ENCODE results near the gene PTGES3.

Gene PTGES3

GRCh38 chr12:56632701-56633467 lies 55.2 kb downstream of the PTGES3 start:
- TF ChIP-seq CEBPB (IDR thresholded peaks at IDR 0.05) (no peak), CREB1 (IDR thresholded peaks at IDR 0.05; ENCODE audit: low read depth) (no peak), MAX (IDR thresholded peaks at IDR 0.05) (no peak), RAD21 (IDR thresholded peaks at IDR 0.05; ENCODE audit: low read depth) (no peak), TCF12 (IDR thresholded peaks at IDR 0.05; ENCODE audit: low read depth) (no peak), REST (IDR thresholded peaks at IDR 0.05; ENCODE audit: low read depth) (no peak), ZBTB7A (IDR thresholded peaks at IDR 0.05; ENCODE audit: low read depth) (no peak), TAF1 (IDR thresholded peaks at IDR 0.05; ENCODE audit: low read depth) (no peak), EGR1 (IDR thresholded peaks at IDR 0.05) (no peak), USF1 (IDR thresholded peaks at IDR 0.05) (no peak), EP300 (IDR thresholded peaks at IDR 0.05; ENCODE audit: borderline replicate concordance) (no peak), TEAD4 (IDR thresholded peaks at IDR 0.05) (no peak), NFIC (IDR thresholded peaks at IDR 0.05) (no peak)

GRCh38 chr12:56631790-56632700 lies 56.0 kb downstream of the PTGES3 start:
- TF ChIP-seq MAX (IDR thresholded peaks at IDR 0.05) (peak; percentile 12; the same call in 1 of the 2 replicates), EGR1 (IDR thresholded peaks at IDR 0.05) (peak; percentile 89), REST (IDR thresholded peaks at IDR 0.05; ENCODE audit: low read depth) (no peak), ZBTB7A (IDR thresholded peaks at IDR 0.05; ENCODE audit: low read depth) (peak; percentile 76; the same call in 1 of the 2 replicates)

GRCh38 chr12:56630180-56630632 lies 57.9 kb downstream of the PTGES3 start, which contains the start of gene BAZ2A:
TSS of gene BAZ2A (minus strand) at chr12:56630326. CDS start at chr12:56617530, 12,796 bp downstream.
- TF ChIP-seq MAX (IDR thresholded peaks at IDR 0.05) (peak; percentile 91), EP300 (IDR thresholded peaks at IDR 0.05; ENCODE audit: borderline replicate concordance) (peak; percentile 68; the same call in 1 of the 2 replicates), REST (IDR thresholded peaks at IDR 0.05; ENCODE audit: low read depth) (no peak), TAF1 (IDR thresholded peaks at IDR 0.05; ENCODE audit: low read depth) (peak; percentile 58; the same call in 1 of the 2 replicates), EGR1 (IDR thresholded peaks at IDR 0.05) (peak; percentile 71), YY1 (IDR thresholded peaks at IDR 0.05; ENCODE audit: low read depth) (peak; percentile 91), RAD21 (IDR thresholded peaks at IDR 0.05; ENCODE audit: low read depth) (peak; percentile 26; the same call in 1 of the 2 replicates), ZBTB7A (IDR thresholded peaks at IDR 0.05; ENCODE audit: low read depth) (no peak; the same call in 1 of the 2 replicates), FOXM1 (IDR thresholded peaks at IDR 0.05; ENCODE audit: borderline replicate concordance, low read depth) (no peak), USF1 (IDR thresholded peaks at IDR 0.05) (peak; percentile 67), CREB1 (IDR thresholded peaks at IDR 0.05; ENCODE audit: low read depth) (peak; percentile 38; the same call in 1 of the 2 replicates), TEAD4 (IDR thresholded peaks at IDR 0.05) (peak; percentile 62), NFIC (IDR thresholded peaks at IDR 0.05) (peak; percentile 61), TCF12 (IDR thresholded peaks at IDR 0.05; ENCODE audit: low read depth) (peak; percentile 78; the same call in 1 of the 2 replicates), CEBPB (IDR thresholded peaks at IDR 0.05) (peak; percentile 55; the same call in 1 of the 2 replicates)

All from Ishikawa (cell line).